Posterior cingulate gyrus (tissue), 11 donors: ENCODE results near the gene SAMM50.

Experiments used
- DNase-seq, 10 donors: peaks; one replicate each; pipeline versions ENCODE4 v3.0.0 to v3.0.0-alpha.2; 2020 to 2021; ENCODE audit warnings: mixed read lengths in 3 of 10
- intact Hi-C: fragments of 100-400 bp; cut with DNase I; formaldehyde crosslinking; loops from one replicate; pipeline ENCODE4 v1.15.1; 2023

SAMM50 gene

GRCh38 chr22:44026066-44026629 is 70.9 kb downstream of the SAMM50 start:
- peak in 1 of 10 donors; percentile 22 for DNase-seq
- intact Hi-C loops: no loop called here

- DNase-seq: peak in 5 of 10 donors; percentile 25 to 83 (median 50)
- intact Hi-C loops: no loop called here
Observed at GRCh38 chr22:44026630-44027511, 71.6 kb downstream of the SAMM50 start.

GRCh38 chr22:44028091-44028490 is 72.8 kb downstream of the SAMM50 start:
- intact Hi-C loops: no loop called here

GRCh38 chr22:44029069-44029468 is 73.8 kb downstream of the SAMM50 start:
- peak in 1 of 10 donors; percentile 5 for DNase-seq
- intact Hi-C loops: no loop called here

More at GRCh38 chr22:44028091-44028490, 72.8 kb downstream of the SAMM50 start:
- DNase-seq: peak in 1 of 10 donors; percentile 20

- intact Hi-C loops: no loop called here
- DNase-seq: peak in 1 of 10 donors; percentile 64
Observed at GRCh38 chr22:44030051-44030701, 74.9 kb downstream of the SAMM50 start.

GRCh38 chr22:44030702-44031082 is 75.5 kb downstream of the SAMM50 start:
- intact Hi-C loops: no loop called here
- DNase-seq: no peak

GRCh38 chr22:44031158-44031952 is 76.1 kb downstream of the SAMM50 start:
- DNase-seq: peak in 1 of 10 donors; percentile 13
- intact Hi-C loops: no loop called here

- intact Hi-C loops: no loop called here
- DNase-seq: peak in 1 of 10 donors; percentile 14
Observed at GRCh38 chr22:44032126-44032730, 77.0 kb downstream of the SAMM50 start.

GRCh38 chr22:44033287-44033686 is 78.0 kb downstream of the SAMM50 start:
- intact Hi-C loops: no loop called here
- DNase-seq: peak in 1 of 10 donors; percentile 36

- peak in 1 of 10 donors; percentile 41 for DNase-seq
- intact Hi-C loops: no loop called here
Observed at GRCh38 chr22:44033694-44034093, 78.5 kb downstream of the SAMM50 start.

- intact Hi-C loops: no loop called here
- DNase-seq: no peak
Observed at GRCh38 chr22:44037519-44038375, 82.5 kb downstream of the SAMM50 start.

- DNase-seq: no peak
- intact Hi-C loops: no loop called here
Observed at GRCh38 chr22:44039566-44040171, 84.4 kb downstream of the SAMM50 start.

GRCh38 chr22:44042249-44043218 is 87.3 kb downstream of the SAMM50 start:
- DNase-seq: no peak
- intact Hi-C loops: no loop called here

GRCh38 chr22:44045145-44045544 is 89.9 kb downstream of the SAMM50 start:
- DNase-seq: no peak
- intact Hi-C loops: no loop called here
